C4-2B (cell line): ENCODE measurements around the gene CFI.

Experiments used
- ZFX ChIP-seq: fragments of 450-650 bp; IDR thresholded peaks from 2 replicates; pipeline ENCODE4 v1.6.1; 2017
- TF ChIP-seq, protein P1 (sequence below): fragments of 450-650 bp; conservative IDR thresholded peaks from 2 replicates; pipeline ENCODE4 v1.5.1; 2017; ENCODE audit warnings: mild to moderate bottlenecking

GRCh38 chr4:109718759-109719158, 83.0 kb downstream of the CFI start:
- TF ChIP-seq, protein P1, sequence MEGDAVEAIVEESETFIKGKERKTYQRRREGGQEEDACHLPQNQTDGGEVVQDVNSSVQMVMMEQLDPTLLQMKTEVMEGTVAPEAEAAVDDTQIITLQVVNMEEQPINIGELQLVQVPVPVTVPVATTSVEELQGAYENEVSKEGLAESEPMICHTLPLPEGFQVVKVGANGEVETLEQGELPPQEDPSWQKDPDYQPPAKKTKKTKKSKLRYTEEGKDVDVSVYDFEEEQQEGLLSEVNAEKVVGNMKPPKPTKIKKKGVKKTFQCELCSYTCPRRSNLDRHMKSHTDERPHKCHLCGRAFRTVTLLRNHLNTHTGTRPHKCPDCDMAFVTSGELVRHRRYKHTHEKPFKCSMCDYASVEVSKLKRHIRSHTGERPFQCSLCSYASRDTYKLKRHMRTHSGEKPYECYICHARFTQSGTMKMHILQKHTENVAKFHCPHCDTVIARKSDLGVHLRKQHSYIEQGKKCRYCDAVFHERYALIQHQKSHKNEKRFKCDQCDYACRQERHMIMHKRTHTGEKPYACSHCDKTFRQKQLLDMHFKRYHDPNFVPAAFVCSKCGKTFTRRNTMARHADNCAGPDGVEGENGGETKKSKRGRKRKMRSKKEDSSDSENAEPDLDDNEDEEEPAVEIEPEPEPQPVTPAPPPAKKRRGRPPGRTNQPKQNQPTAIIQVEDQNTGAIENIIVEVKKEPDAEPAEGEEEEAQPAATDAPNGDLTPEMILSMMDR, result no peak
- TF ChIP-seq ZFX, result no peak
